Thoracic aorta (tissue), 2 donors: ENCODE measurements around the gene ROR1. TPM values are rescaled to one million over a fixed set of nuclear protein-coding genes. Genes with fewer than 3 reads are reported as not detected.

Experiments used
- ATAC-seq: fragments of 150-250 bp; one replicate; pipeline ENCODE4 v1.8.0; 2017; ENCODE audit warnings: low read depth; ENCODE audit not compliant: insufficient number of reproducible peaks, low FRiP score
- DNase-seq: peaks from one replicate; pipeline ENCODE4 v3.0.0-alpha.2; 2020; ENCODE audit warnings: low spot score
- H3K27ac ChIP-seq, 2 donors: fragments of 200-600 bp; sonication (generic); 1 replicate in 1 of 2; 2 replicates in 1 of 2; pipeline ENCODE4 v1.5.1; 2016; ENCODE audit warnings: mild to moderate bottlenecking in 2 of 2, moderate library complexity in 2 of 2
- H3K27me3 ChIP-seq: fragments of 200-600 bp; sonication (generic); replicated peaks from 2 replicates; pipeline ENCODE4 v1.6.0; 2016; ENCODE audit warnings: mild to moderate bottlenecking; ENCODE audit not compliant: insufficient read depth
- H3K36me3 ChIP-seq: fragments of 200-600 bp; sonication (generic); one replicate; pipeline ENCODE4 v1.5.1; 2016
- H3K4me1 ChIP-seq, 2 donors: fragments of 200-600 bp; sonication (generic); 1 replicate in 1 of 2; 2 replicates in 1 of 2; pipeline versions ENCODE4 v1.5.1 to v1.6.0; 2016; ENCODE audit warnings: low read depth in 2 of 2, mild to moderate bottlenecking in 1 of 2; ENCODE audit not compliant: control insufficient read depth in 1 of 2
- H3K4me3 ChIP-seq: fragments of 200-600 bp; sonication (generic); 2 replicates; pipeline ENCODE4 v1.5.1; 2016; ENCODE audit warnings: mild to moderate bottlenecking
- H3K9me3 ChIP-seq: fragments of 200-600 bp; sonication (generic); 2 replicates; pipeline ENCODE4 v1.5.1; 2016
- CTCF ChIP-seq: fragments of 200-600 bp; sonication (generic); IDR thresholded peaks from one replicate; pipeline ENCODE4 v1.5.1; 2019; ENCODE audit warnings: antibody characterized with exemption
- total RNA-seq, 2 donors: library from RNA; depleted of rRNA; stranded (reverse); fragments of >200 nt; gene quantifications; one replicate each; pipeline versions ENCODE4 v1.1.0 to v1.2.3, GENCODE V29; 2016

Gene ROR1
- total RNA-seq, 2 donors from 2014 or later: 41.2 to 51.8 TPM

- Histone ChIP-seq H3K27ac (peak overlapping the region in 1 of 2 donors; percentile 4), H3K9me3 (no peaks in the 10 kb centered on the region), H3K4me3 (no peak overlapping the region), H3K4me1 (peaks cover 3 to 31% of the 10 kb centered on the region in 2 donors), H3K36me3 (no peaks in the 10 kb centered on the region), H3K27me3 (no peaks in the 10 kb centered on the region)
- TF ChIP-seq CTCF: peak; percentile 89
- DNase-seq (peak; percentile 72), ATAC-seq (peak; percentile 64)
These were observed 363.1 kb downstream of the ROR1 start for GRCh38 chr1:64136752-64137411.

GRCh38 chr1:64137412-64137803 lies 363.6 kb downstream of the ROR1 start:
- H3K4me3 ChIP-seq: no peak overlapping the region
- no peaks in the 10 kb centered on the region for H3K27me3 ChIP-seq
- TF ChIP-seq CTCF: no peak
- H3K4me1 ChIP-seq: peaks cover 3 to 31% of the 10 kb centered on the region in 2 donors
- ATAC-seq: no peak
- peak overlapping the region in 1 of 2 donors; percentile 23 for H3K27ac ChIP-seq
- H3K9me3 ChIP-seq: no peaks in the 10 kb centered on the region
- DNase-seq: no peak
- H3K36me3 ChIP-seq: peaks cover under 1% of the 10 kb centered on the region

GRCh38 chr1:64139877-64140276 lies 366.1 kb downstream of the ROR1 start:
- H3K36me3 ChIP-seq: peaks cover 6% of the 10 kb centered on the region
- ATAC-seq (no peak), DNase-seq (no peak)
- H3K4me3 ChIP-seq: no peak overlapping the region
- H3K27me3 ChIP-seq: no peaks in the 10 kb centered on the region
- H3K9me3 ChIP-seq: no peaks in the 10 kb centered on the region
- TF ChIP-seq CTCF: no peak
- peaks cover 0 to 24% of the 10 kb centered on the region in 2 donors for H3K4me1 ChIP-seq
- peak overlapping the region in 1 of 2 donors; percentile 18 for H3K27ac ChIP-seq

GRCh38 chr1:64140596-64140995 lies 366.8 kb downstream of the ROR1 start:
- H3K4me1 ChIP-seq: peaks cover 0 to 24% of the 10 kb centered on the region in 2 donors
- H3K36me3 ChIP-seq: peaks cover 6% of the 10 kb centered on the region
- ATAC-seq: no peak
- DNase-seq: no peak
- H3K27ac ChIP-seq: no peak overlapping the region
- no peak for TF ChIP-seq CTCF
- no peak overlapping the region for H3K4me3 ChIP-seq
- H3K9me3 ChIP-seq: no peaks in the 10 kb centered on the region
- H3K27me3 ChIP-seq: no peaks in the 10 kb centered on the region

- ATAC-seq (no peak), DNase-seq (no peak)
- Histone ChIP-seq H3K4me3 (no peak overlapping the region), H3K9me3 (no peaks in the 10 kb centered on the region), H3K4me1 (peaks cover 0 to 7% of the 10 kb centered on the region in 2 donors), H3K27me3 (no peaks in the 10 kb centered on the region), H3K27ac (no peak overlapping the region), H3K36me3 (peaks cover 6% of the 10 kb centered on the region)
- no peak for TF ChIP-seq CTCF
These were observed 373.4 kb downstream of the ROR1 start for GRCh38 chr1:64147045-64147724.
